ENCODE results near the gene PEPD.

DNA sequence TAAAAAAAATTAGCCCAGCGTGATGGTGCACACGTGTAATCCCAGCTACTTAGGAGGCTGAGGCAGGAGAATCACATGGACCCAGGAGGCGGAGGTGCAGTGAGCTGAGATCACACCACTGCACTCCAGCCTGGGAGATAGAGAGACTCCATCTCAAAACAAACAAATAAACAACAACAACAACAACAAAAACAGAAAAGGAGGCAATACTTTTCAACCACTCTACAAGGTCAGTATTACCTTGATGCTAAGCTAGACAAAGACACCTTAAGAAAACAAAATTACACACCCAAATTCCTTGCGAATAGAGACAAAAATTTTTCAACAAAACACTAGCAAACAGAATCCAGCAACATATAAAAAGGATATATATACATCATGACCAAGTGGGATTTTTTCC, 39.7 kb downstream of the PEPD start:
- TF ChIP-seq, protein P1, sequence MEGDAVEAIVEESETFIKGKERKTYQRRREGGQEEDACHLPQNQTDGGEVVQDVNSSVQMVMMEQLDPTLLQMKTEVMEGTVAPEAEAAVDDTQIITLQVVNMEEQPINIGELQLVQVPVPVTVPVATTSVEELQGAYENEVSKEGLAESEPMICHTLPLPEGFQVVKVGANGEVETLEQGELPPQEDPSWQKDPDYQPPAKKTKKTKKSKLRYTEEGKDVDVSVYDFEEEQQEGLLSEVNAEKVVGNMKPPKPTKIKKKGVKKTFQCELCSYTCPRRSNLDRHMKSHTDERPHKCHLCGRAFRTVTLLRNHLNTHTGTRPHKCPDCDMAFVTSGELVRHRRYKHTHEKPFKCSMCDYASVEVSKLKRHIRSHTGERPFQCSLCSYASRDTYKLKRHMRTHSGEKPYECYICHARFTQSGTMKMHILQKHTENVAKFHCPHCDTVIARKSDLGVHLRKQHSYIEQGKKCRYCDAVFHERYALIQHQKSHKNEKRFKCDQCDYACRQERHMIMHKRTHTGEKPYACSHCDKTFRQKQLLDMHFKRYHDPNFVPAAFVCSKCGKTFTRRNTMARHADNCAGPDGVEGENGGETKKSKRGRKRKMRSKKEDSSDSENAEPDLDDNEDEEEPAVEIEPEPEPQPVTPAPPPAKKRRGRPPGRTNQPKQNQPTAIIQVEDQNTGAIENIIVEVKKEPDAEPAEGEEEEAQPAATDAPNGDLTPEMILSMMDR (IDR thresholded peaks at IDR 0.05), result no peak
- TF ChIP-seq POLR2A (IDR thresholded peaks at IDR 0.05), result no peak

Data from tibial nerve (tissue), 3 donors.